WTC11 (cell line): ENCODE measurements around the gene NTRK2. TPM values are rescaled to one million over a fixed set of nuclear protein-coding genes. Genes with fewer than 3 reads are reported as not detected.
A peak's percentile ranks its signal among the peaks of the same experiment; 100 is the strongest.

ENCODE experiments used
- ATAC-seq: fragments of 200-7000 bp; cut with Tn5 transposase; 2 replicates; pipeline ENCODE4 v1.10.0; 2021; ENCODE audit warnings: mild to moderate bottlenecking, moderate library complexity
- CTCF ChIA-PET: fragments of 300-600 bp; sonication (Branson Sonifier 250); formaldehyde crosslinking; loops from one replicate; lab custom pipeline; 2021; ENCODE audit warnings: antibody characterized with exemption; lab: Charles Lee
- POLR2A ChIA-PET: fragments of 350-600 bp; sonication (Branson Sonifier 250); formaldehyde crosslinking; loops from one replicate; lab custom pipeline; 2021; ENCODE audit warnings: antibody characterized with exemption; lab: Charles Lee
- DNase-seq: peaks from one replicate; pipeline ENCODE4 v3.0.0; 2021; ENCODE audit warnings: low spot score
- H3K27ac Mint-ChIP-seq: 2 replicates; pipeline ENCODE4 v1.8.0; 2021; ENCODE audit warnings: mixed read lengths
- H3K27me3 Mint-ChIP-seq: 2 replicates; pipeline ENCODE4 v1.8.0; 2021; ENCODE audit warnings: low read depth, mild to moderate bottlenecking, moderate library complexity, mixed read lengths
- H3K36me3 Mint-ChIP-seq: 2 replicates; pipeline ENCODE4 v1.8.0; 2021; ENCODE audit warnings: mixed read lengths
- H3K4me1 Mint-ChIP-seq: 2 replicates; pipeline ENCODE4 v1.8.0; 2022; ENCODE audit warnings: mixed read lengths
- H3K4me3 Mint-ChIP-seq: 2 replicates; pipeline ENCODE4 v1.8.0; 2021; ENCODE audit warnings: mild to moderate bottlenecking, moderate library complexity, mixed read lengths
- H3K9me3 Mint-ChIP-seq: 2 replicates; pipeline ENCODE4 v1.8.0; 2021; ENCODE audit warnings: mixed read lengths
- GABPB1 ChIP-seq: sonication (generic); formaldehyde crosslinking; IDR thresholded peaks from 2 replicates; pipeline ENCODE4 v1.8.1; 2023; ENCODE audit warnings: mild to moderate bottlenecking, missing genetic modification reagents
- KAT7 ChIP-seq: sonication (generic); formaldehyde crosslinking; IDR thresholded peaks from 2 replicates; pipeline ENCODE4 v1.8.1; 2023; ENCODE audit warnings: missing genetic modification reagents, mild to moderate bottlenecking, borderline replicate concordance
- MYBL2 ChIP-seq: sonication (generic); formaldehyde crosslinking; IDR thresholded peaks from 2 replicates; pipeline ENCODE4 v1.8.1; 2023; ENCODE audit warnings: mild to moderate bottlenecking, moderate library complexity, missing genetic modification reagents
- NFE2L1 ChIP-seq: sonication (generic); formaldehyde crosslinking; IDR thresholded peaks from 2 replicates; pipeline ENCODE4 v1.8.1; 2023; ENCODE audit warnings: missing genetic modification reagents
- NR2C2 ChIP-seq: sonication (generic); formaldehyde crosslinking; IDR thresholded peaks from 2 replicates; pipeline ENCODE4 v1.8.0; 2022; ENCODE audit warnings: mild to moderate bottlenecking, missing genetic modification reagents
- NR3C1 ChIP-seq: sonication (generic); formaldehyde crosslinking; conservative IDR thresholded peaks from 2 replicates; pipeline ENCODE4 v1.8.1; 2023; ENCODE audit warnings: low read depth, mild to moderate bottlenecking, missing genetic modification reagents
- RORB ChIP-seq: fragments of 250-450 bp; sonication (Bioruptor Pico); IDR thresholded peaks from 2 replicates; pipeline ENCODE4 v1.9.0; 2021; ENCODE audit warnings: mild to moderate bottlenecking
- SMAD3 ChIP-seq: sonication (generic); formaldehyde crosslinking; IDR thresholded peaks from 2 replicates; pipeline ENCODE4 v1.8.0; 2022; ENCODE audit warnings: missing genetic modification reagents, mild to moderate bottlenecking, borderline replicate concordance
- SOX15 ChIP-seq: fragments of 250-450 bp; sonication (Bioruptor Pico); IDR thresholded peaks from 2 replicates; pipeline ENCODE4 v1.9.0; 2021; ENCODE audit warnings: mild to moderate bottlenecking
- ZNF671 ChIP-seq: fragments of 250-450 bp; sonication (Bioruptor Pico); IDR thresholded peaks from 2 replicates; pipeline ENCODE4 v1.8.0; 2021; ENCODE audit warnings: mild to moderate bottlenecking
- total RNA-seq: library from RNA; stranded (reverse); gene quantifications from 3 replicates; pipeline ENCODE4 v1.2.3, GENCODE V29; 2021
- TF ChIP-seq, protein P1 (sequence below): fragments of 250-450 bp; sonication (Bioruptor Pico); IDR thresholded peaks from 2 replicates; pipeline ENCODE4 v1.8.0; 2021; ENCODE audit warnings: mild to moderate bottlenecking
- TF ChIP-seq, protein P2 (sequence below): sonication (generic); formaldehyde crosslinking; IDR thresholded peaks from 2 replicates; pipeline ENCODE4 v1.8.0; 2022; ENCODE audit warnings: mild to moderate bottlenecking, missing genetic modification reagents
- TF ChIP-seq, protein P3 (sequence below): sonication (generic); formaldehyde crosslinking; IDR thresholded peaks from 2 replicates; pipeline ENCODE4 v1.8.1; 2023; ENCODE audit warnings: mild to moderate bottlenecking, missing genetic modification reagents
- TF ChIP-seq, protein P4 (sequence below): sonication (generic); formaldehyde crosslinking; IDR thresholded peaks from 2 replicates; pipeline ENCODE4 v1.8.1; 2023; ENCODE audit warnings: mild to moderate bottlenecking, missing genetic modification reagents, borderline replicate concordance
- TF ChIP-seq, protein P5 (sequence below): sonication (generic); formaldehyde crosslinking; IDR thresholded peaks from 2 replicates; pipeline ENCODE4 v1.8.0; 2023; ENCODE audit warnings: missing genetic modification reagents
- TF ChIP-seq, protein P6 (sequence below): sonication (generic); formaldehyde crosslinking; IDR thresholded peaks from 2 replicates; pipeline ENCODE4 v1.8.0; 2022; ENCODE audit warnings: mild to moderate bottlenecking, missing genetic modification reagents
- TF ChIP-seq, protein P7 (sequence below): sonication (generic); formaldehyde crosslinking; IDR thresholded peaks from 2 replicates; pipeline ENCODE4 v1.8.0; 2022; ENCODE audit warnings: mild to moderate bottlenecking, missing genetic modification reagents
- TF ChIP-seq, protein P8 (sequence below): sonication (generic); formaldehyde crosslinking; IDR thresholded peaks from 2 replicates; pipeline ENCODE4 v1.8.1; 2022; ENCODE audit warnings: mild to moderate bottlenecking, missing genetic modification reagents, moderate library complexity, borderline replicate concordance
- TF ChIP-seq, protein P9 (sequence below): fragments of 250-450 bp; sonication (Bioruptor Pico); IDR thresholded peaks from 2 replicates; pipeline ENCODE4 v1.9.0; 2021; ENCODE audit warnings: mild to moderate bottlenecking, borderline replicate concordance

Gene NTRK2
- total RNA-seq, 1 experiment from 2014 or later = 0.02 TPM

DNA sequence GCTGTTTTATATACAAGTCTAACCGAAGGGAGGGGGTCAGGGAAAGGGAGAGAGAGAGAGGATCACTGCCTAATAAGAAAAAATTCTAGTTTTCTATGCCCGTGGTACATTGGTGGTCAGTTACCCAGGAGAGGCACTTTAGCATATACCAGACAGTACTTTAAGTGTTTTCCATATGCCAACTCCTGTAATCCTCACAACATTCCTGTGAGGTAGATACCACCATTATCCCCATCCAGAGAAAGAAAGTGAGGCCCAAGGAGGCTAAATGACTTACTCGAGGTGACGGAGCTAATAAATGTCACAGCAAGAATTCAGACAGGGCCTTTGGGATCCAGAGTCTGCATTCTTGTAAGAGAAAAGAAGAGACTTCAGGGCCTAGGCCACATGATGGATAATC lies 161.8 kb downstream of the NTRK2 start (continued):
- TF ChIP-seq SMAD3 (CRISPR knock-in tag) (no peak), NFE2L1 (CRISPR knock-in tag) (no peak)
- TF ChIP-seq, protein P1, sequence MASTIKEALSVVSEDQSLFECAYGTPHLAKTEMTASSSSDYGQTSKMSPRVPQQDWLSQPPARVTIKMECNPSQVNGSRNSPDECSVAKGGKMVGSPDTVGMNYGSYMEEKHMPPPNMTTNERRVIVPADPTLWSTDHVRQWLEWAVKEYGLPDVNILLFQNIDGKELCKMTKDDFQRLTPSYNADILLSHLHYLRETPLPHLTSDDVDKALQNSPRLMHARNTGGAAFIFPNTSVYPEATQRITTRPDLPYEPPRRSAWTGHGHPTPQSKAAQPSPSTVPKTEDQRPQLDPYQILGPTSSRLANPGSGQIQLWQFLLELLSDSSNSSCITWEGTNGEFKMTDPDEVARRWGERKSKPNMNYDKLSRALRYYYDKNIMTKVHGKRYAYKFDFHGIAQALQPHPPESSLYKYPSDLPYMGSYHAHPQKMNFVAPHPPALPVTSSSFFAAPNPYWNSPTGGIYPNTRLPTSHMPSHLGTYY (CRISPR knock-in tag) = no peak

DNA sequence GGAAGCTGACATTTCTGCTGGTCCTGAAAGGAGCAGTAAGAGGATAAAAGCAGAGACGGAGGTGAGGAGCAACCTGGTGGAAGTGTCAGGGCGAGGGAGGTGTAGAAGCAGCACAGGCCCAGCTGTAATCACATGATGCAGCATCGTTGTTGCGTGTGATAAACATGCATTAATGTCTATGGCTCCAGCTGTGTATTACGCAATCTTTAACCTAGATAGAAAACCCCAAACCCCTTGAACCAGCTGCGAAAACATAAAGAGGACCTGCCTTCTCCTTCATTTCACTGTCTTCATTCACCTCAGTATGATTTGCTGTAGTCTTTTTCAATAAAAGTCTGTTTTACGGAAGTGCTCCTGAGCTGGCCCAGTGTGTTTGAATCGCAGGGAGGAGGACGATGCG lies 162.9 kb downstream of the NTRK2 start:
- TF ChIP-seq, protein P2, sequence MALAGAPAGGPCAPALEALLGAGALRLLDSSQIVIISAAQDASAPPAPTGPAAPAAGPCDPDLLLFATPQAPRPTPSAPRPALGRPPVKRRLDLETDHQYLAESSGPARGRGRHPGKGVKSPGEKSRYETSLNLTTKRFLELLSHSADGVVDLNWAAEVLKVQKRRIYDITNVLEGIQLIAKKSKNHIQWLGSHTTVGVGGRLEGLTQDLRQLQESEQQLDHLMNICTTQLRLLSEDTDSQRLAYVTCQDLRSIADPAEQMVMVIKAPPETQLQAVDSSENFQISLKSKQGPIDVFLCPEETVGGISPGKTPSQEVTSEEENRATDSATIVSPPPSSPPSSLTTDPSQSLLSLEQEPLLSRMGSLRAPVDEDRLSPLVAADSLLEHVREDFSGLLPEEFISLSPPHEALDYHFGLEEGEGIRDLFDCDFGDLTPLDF (CRISPR knock-in tag) = no peak
- TF ChIP-seq MYBL2 (CRISPR knock-in tag) = no peak
- no peak for TF ChIP-seq RORB (CRISPR knock-in tag)
- no peak for TF ChIP-seq KAT7 (CRISPR knock-in tag)
- no peak for TF ChIP-seq SOX15 (CRISPR knock-in tag)
- TF ChIP-seq NFE2L1 (CRISPR knock-in tag) = no peak
- no peak for TF ChIP-seq NR3C1 (CRISPR knock-in tag)
- TF ChIP-seq, protein P3, sequence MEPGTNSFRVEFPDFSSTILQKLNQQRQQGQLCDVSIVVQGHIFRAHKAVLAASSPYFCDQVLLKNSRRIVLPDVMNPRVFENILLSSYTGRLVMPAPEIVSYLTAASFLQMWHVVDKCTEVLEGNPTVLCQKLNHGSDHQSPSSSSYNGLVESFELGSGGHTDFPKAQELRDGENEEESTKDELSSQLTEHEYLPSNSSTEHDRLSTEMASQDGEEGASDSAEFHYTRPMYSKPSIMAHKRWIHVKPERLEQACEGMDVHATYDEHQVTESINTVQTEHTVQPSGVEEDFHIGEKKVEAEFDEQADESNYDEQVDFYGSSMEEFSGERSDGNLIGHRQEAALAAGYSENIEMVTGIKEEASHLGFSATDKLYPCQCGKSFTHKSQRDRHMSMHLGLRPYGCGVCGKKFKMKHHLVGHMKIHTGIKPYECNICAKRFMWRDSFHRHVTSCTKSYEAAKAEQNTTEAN (CRISPR knock-in tag) = no peak
- no peak for TF ChIP-seq ZNF671 (CRISPR knock-in tag)
- TF ChIP-seq GABPB1 (CRISPR knock-in tag) = no peak
- TF ChIP-seq, protein P4, sequence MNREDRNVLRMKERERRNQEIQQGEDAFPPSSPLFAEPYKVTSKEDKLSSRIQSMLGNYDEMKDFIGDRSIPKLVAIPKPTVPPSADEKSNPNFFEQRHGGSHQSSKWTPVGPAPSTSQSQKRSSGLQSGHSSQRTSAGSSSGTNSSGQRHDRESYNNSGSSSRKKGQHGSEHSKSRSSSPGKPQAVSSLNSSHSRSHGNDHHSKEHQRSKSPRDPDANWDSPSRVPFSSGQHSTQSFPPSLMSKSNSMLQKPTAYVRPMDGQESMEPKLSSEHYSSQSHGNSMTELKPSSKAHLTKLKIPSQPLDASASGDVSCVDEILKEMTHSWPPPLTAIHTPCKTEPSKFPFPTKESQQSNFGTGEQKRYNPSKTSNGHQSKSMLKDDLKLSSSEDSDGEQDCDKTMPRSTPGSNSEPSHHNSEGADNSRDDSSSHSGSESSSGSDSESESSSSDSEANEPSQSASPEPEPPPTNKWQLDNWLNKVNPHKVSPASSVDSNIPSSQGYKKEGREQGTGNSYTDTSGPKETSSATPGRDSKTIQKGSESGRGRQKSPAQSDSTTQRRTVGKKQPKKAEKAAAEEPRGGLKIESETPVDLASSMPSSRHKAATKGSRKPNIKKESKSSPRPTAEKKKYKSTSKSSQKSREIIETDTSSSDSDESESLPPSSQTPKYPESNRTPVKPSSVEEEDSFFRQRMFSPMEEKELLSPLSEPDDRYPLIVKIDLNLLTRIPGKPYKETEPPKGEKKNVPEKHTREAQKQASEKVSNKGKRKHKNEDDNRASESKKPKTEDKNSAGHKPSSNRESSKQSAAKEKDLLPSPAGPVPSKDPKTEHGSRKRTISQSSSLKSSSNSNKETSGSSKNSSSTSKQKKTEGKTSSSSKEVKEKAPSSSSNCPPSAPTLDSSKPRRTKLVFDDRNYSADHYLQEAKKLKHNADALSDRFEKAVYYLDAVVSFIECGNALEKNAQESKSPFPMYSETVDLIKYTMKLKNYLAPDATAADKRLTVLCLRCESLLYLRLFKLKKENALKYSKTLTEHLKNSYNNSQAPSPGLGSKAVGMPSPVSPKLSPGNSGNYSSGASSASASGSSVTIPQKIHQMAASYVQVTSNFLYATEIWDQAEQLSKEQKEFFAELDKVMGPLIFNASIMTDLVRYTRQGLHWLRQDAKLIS (CRISPR knock-in tag) = no peak
- TF ChIP-seq, protein P5, sequence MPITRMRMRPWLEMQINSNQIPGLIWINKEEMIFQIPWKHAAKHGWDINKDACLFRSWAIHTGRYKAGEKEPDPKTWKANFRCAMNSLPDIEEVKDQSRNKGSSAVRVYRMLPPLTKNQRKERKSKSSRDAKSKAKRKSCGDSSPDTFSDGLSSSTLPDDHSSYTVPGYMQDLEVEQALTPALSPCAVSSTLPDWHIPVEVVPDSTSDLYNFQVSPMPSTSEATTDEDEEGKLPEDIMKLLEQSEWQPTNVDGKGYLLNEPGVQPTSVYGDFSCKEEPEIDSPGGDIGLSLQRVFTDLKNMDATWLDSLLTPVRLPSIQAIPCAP = no peak
- H3K27ac Mint-ChIP-seq = no peak overlapping the region
- no peak for ATAC-seq

DNA sequence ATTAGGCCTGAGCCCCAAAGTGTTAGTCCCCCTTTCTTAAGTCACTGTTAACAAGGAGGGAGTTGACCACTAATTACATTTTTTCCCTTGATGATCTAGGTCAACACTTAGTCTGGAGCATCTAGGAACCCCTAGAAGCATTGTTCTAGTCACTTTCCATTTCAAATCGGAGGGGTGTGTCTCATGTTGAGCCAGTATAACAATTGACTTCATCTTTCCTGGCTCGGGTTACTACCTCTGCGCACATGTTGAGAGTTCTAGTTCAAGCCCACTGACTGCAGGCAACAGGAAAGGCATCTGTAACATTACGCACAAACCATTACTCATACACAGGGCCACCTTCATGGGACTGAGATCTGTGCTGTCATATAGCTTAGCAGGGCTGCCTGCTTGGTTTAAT lies 164.9 kb downstream of the NTRK2 start:
- no peaks in the 10 kb centered on the region for H3K36me3 Mint-ChIP-seq
- peak; percentile 46; the same call in 1 of the 2 replicates for ATAC-seq
- TF ChIP-seq NR2C2 (CRISPR knock-in tag) = no peak
- TF ChIP-seq, protein P6, sequence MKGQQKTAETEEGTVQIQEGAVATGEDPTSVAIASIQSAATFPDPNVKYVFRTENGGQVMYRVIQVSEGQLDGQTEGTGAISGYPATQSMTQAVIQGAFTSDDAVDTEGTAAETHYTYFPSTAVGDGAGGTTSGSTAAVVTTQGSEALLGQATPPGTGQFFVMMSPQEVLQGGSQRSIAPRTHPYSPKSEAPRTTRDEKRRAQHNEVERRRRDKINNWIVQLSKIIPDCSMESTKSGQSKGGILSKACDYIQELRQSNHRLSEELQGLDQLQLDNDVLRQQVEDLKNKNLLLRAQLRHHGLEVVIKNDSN (CRISPR knock-in tag) = no peak
- TF ChIP-seq, protein P7, sequence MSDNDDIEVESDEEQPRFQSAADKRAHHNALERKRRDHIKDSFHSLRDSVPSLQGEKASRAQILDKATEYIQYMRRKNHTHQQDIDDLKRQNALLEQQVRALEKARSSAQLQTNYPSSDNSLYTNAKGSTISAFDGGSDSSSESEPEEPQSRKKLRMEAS (CRISPR knock-in tag) = no peak
- TF ChIP-seq, protein P8, sequence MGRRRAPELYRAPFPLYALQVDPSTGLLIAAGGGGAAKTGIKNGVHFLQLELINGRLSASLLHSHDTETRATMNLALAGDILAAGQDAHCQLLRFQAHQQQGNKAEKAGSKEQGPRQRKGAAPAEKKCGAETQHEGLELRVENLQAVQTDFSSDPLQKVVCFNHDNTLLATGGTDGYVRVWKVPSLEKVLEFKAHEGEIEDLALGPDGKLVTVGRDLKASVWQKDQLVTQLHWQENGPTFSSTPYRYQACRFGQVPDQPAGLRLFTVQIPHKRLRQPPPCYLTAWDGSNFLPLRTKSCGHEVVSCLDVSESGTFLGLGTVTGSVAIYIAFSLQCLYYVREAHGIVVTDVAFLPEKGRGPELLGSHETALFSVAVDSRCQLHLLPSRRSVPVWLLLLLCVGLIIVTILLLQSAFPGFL (CRISPR knock-in tag) = no peak
- TF ChIP-seq KAT7 (CRISPR knock-in tag) = no peak
- TF ChIP-seq, protein P9, sequence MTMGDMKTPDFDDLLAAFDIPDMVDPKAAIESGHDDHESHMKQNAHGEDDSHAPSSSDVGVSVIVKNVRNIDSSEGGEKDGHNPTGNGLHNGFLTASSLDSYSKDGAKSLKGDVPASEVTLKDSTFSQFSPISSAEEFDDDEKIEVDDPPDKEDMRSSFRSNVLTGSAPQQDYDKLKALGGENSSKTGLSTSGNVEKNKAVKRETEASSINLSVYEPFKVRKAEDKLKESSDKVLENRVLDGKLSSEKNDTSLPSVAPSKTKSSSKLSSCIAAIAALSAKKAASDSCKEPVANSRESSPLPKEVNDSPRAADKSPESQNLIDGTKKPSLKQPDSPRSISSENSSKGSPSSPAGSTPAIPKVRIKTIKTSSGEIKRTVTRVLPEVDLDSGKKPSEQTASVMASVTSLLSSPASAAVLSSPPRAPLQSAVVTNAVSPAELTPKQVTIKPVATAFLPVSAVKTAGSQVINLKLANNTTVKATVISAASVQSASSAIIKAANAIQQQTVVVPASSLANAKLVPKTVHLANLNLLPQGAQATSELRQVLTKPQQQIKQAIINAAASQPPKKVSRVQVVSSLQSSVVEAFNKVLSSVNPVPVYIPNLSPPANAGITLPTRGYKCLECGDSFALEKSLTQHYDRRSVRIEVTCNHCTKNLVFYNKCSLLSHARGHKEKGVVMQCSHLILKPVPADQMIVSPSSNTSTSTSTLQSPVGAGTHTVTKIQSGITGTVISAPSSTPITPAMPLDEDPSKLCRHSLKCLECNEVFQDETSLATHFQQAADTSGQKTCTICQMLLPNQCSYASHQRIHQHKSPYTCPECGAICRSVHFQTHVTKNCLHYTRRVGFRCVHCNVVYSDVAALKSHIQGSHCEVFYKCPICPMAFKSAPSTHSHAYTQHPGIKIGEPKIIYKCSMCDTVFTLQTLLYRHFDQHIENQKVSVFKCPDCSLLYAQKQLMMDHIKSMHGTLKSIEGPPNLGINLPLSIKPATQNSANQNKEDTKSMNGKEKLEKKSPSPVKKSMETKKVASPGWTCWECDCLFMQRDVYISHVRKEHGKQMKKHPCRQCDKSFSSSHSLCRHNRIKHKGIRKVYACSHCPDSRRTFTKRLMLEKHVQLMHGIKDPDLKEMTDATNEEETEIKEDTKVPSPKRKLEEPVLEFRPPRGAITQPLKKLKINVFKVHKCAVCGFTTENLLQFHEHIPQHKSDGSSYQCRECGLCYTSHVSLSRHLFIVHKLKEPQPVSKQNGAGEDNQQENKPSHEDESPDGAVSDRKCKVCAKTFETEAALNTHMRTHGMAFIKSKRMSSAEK (CRISPR knock-in tag) = no peak

More for the DNA sequence above, 162.9 kb downstream of the NTRK2 start:
- DNase-seq = no peak
- H3K27me3 Mint-ChIP-seq = no peaks in the 10 kb centered on the region
- ChIA-PET POLR2A (no interaction called here), CTCF (no interaction called here)
- H3K4me1 Mint-ChIP-seq = peaks cover 30% of the 10 kb centered on the region
- H3K4me3 Mint-ChIP-seq = no peak overlapping the region
- no peaks in the 10 kb centered on the region for H3K36me3 Mint-ChIP-seq
- no peaks in the 10 kb centered on the region for H3K9me3 Mint-ChIP-seq

More for the DNA sequence above, 164.9 kb downstream of the NTRK2 start:
- Mint-ChIP-seq H3K27ac (no peak overlapping the region), H3K27me3 (no peaks in the 10 kb centered on the region), H3K4me1 (peaks cover 30% of the 10 kb centered on the region), H3K4me3 (no peak overlapping the region), H3K9me3 (no peaks in the 10 kb centered on the region)
- no peak for DNase-seq
- POLR2A ChIA-PET = no interaction called here
- CTCF ChIA-PET = no interaction called here
